Activated T-cell treated with anti-CD3 and anti-CD28 coated beads, Interleukin-2, amount 50 U/mL, for 48 hours (primary cell): ENCODE results near the gene THUMPD3.

ENCODE experiments used
- DNase-seq, 2 experiments: peaks; one replicate each; pipeline ENCODE4 v3.0.0-alpha.2; 2020

The THUMPD3 gene

GRCh38 chr3:9397906-9398699 is 35.2 kb downstream of the THUMPD3 start:
- DNase-seq, result peak; percentile 63 to 65

GRCh38 chr3:9398700-9399336 is 36.0 kb downstream of the THUMPD3 start:
- peak in 1 of 2 experiments; percentile 41 for DNase-seq

GRCh38 chr3:9399337-9399703 is 36.5 kb downstream of the THUMPD3 start:
- DNase-seq, result no peak

GRCh38 chr3:9399746-9400145 is 36.9 kb downstream of the THUMPD3 start:
- DNase-seq, result no peak

- no peak for DNase-seq
Observed at GRCh38 chr3:9400616-9401015, 37.8 kb downstream of the THUMPD3 start.

GRCh38 chr3:9401986-9402385 is 39.1 kb downstream of the THUMPD3 start:
- DNase-seq, result no peak

- DNase-seq, result no peak
Observed at GRCh38 chr3:9402410-9403228, 39.8 kb downstream of the THUMPD3 start.

- DNase-seq, result no peak
Observed at GRCh38 chr3:9403463-9403862, 40.6 kb downstream of the THUMPD3 start.

GRCh38 chr3:9404680-9405079 is 41.8 kb downstream of the THUMPD3 start:
- DNase-seq, result no peak

GRCh38 chr3:9405756-9406155 is 42.9 kb downstream of the THUMPD3 start:
- no peak for DNase-seq

GRCh38 chr3:9406856-9407626 is 44.2 kb downstream of the THUMPD3 start:
- DNase-seq, result no peak

- no peak for DNase-seq
Observed at GRCh38 chr3:9408061-9408460, 45.2 kb downstream of the THUMPD3 start.

GRCh38 chr3:9408546-9408945 is 45.7 kb downstream of the THUMPD3 start:
- no peak for DNase-seq

GRCh38 chr3:9409981-9410854 is 47.4 kb downstream of the THUMPD3 start:
- DNase-seq, result no peak

GRCh38 chr3:9411302-9411701 is 48.4 kb downstream of the THUMPD3 start:
- no peak for DNase-seq

GRCh38 chr3:9412293-9412692 is 49.4 kb downstream of the THUMPD3 start:
- no peak for DNase-seq

GRCh38 chr3:9414826-9415225 is 52.0 kb downstream of the THUMPD3 start:
- no peak for DNase-seq

- DNase-seq, result no peak
Observed at GRCh38 chr3:9415485-9416138, 52.8 kb downstream of the THUMPD3 start.

- DNase-seq, result no peak
Observed at GRCh38 chr3:9416139-9416780, 53.4 kb downstream of the THUMPD3 start.

GRCh38 chr3:9420850-9421549 is 58.1 kb downstream of the THUMPD3 start:
- DNase-seq, result no peak
